RWPE1 (cell line): ENCODE results near the gene GCC1.

ENCODE experiments used
- CTCF ChIA-PET: fragments of 350-600 bp; sonication (Branson Sonifier 250); formaldehyde crosslinking; extraction: SDS; loops from one replicate; lab custom pipeline; 2021; lab: Yijun Ruan, JAX
- POLR2A ChIA-PET: fragments of 400-600 bp; formaldehyde crosslinking; extraction: SDS; loops from one replicate; lab custom pipeline; 2020; ENCODE audit warnings: antibody characterized with exemption; ENCODE audit not compliant: low non-redundant PET; lab: Yijun Ruan, JAX
- DNase-seq: peaks from one replicate; pipeline ENCODE4 v3.0.0; 2012; ENCODE audit warnings: low spot score
- H3K27ac ChIP-seq: fragments of 450-650 bp; 2 replicates; pipeline ENCODE4 v1.5.1; 2017
- CTCF ChIP-seq: fragments of 450-650 bp; conservative IDR thresholded peaks from 2 replicates; pipeline ENCODE4 v1.5.1; 2017; ENCODE audit warnings: low read depth, mild to moderate bottlenecking

GCC1 gene

GRCh38 chr7:127587663-127588018 lies 2.2 kb upstream of the GCC1 start:
- ChIA-PET POLR2A (no interaction called here), CTCF (interaction anchor here (0.7 to 1.6 kb wide), 2 partner anchors 9 to 13 kb away, joined by 3 read pairs; no protein-coding TSS in a partner anchor)
- peak overlapping the region; percentile 72 for H3K27ac ChIP-seq
- no peak for TF ChIP-seq CTCF
- no peak for DNase-seq

GRCh38 chr7:127586346-127586745 lies 950 bp upstream of the GCC1 start:
- no peak overlapping the region for H3K27ac ChIP-seq
- ChIA-PET POLR2A (no interaction called here), CTCF (no interaction called here)
- TF ChIP-seq CTCF: no peak
- no peak for DNase-seq

- peak overlapping the region; percentile 76 for H3K27ac ChIP-seq
- ChIA-PET POLR2A (interaction anchor here (0.8 kb wide), 1 partner anchor 9 kb away, joined by 3 read pairs; the partner anchor contains the start of gene FSCN3), CTCF (interaction anchor here (0.6 to 0.9 kb wide), 2 partner anchors 82 to 204 kb away, joined by 4 read pairs; no protein-coding TSS in a partner anchor)
- no peak for DNase-seq
- no peak for TF ChIP-seq CTCF
Measured at GRCh38 chr7:127584648-127585043, 750 bp downstream of the GCC1 start.

- no peak for TF ChIP-seq CTCF
- no peak overlapping the region for H3K27ac ChIP-seq
- POLR2A ChIA-PET: interaction anchor here (0.5 kb wide), 1 partner anchor 208 kb away, joined by 6 read pairs; no protein-coding TSS in a partner anchor
- DNase-seq: no peak
- CTCF ChIA-PET: no interaction called here
Measured at GRCh38 chr7:127582361-127582760, 3.0 kb downstream of the GCC1 start.

GRCh38 chr7:127581716-127582115 lies 3.7 kb downstream of the GCC1 start:
- DNase-seq: no peak
- no peak overlapping the region for H3K27ac ChIP-seq
- no peak for TF ChIP-seq CTCF
- POLR2A ChIA-PET: no interaction called here
- CTCF ChIA-PET: no interaction called here

- no peak overlapping the region for H3K27ac ChIP-seq
- CTCF ChIA-PET: no interaction called here
- POLR2A ChIA-PET: no interaction called here
- TF ChIP-seq CTCF: no peak
- DNase-seq: no peak
Measured at GRCh38 chr7:127580612-127581011, 4.8 kb downstream of the GCC1 start.
